Measurements from ENCODE around the gene TUSC7.

DNA sequence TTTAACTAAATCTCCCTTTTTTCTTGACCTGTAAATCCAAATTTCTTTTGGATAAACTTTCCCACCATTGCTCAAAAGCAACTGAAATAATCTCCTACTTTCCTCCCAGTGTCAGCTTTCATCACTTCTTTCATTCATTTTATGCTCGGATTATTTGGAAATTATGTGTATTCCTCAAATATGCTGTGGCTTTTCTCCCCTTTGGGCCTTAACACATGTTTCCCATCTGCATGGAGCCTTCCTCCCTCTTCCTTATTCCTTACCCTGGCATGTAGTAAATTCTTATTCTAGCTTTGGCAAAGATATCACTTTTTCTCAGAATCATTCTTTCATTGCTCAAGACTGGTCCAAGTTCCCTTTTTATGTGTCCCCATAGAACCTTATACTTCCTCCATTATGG, 41.8 kb upstream of the TUSC7 start:
- TF ChIP-seq, protein P1, sequence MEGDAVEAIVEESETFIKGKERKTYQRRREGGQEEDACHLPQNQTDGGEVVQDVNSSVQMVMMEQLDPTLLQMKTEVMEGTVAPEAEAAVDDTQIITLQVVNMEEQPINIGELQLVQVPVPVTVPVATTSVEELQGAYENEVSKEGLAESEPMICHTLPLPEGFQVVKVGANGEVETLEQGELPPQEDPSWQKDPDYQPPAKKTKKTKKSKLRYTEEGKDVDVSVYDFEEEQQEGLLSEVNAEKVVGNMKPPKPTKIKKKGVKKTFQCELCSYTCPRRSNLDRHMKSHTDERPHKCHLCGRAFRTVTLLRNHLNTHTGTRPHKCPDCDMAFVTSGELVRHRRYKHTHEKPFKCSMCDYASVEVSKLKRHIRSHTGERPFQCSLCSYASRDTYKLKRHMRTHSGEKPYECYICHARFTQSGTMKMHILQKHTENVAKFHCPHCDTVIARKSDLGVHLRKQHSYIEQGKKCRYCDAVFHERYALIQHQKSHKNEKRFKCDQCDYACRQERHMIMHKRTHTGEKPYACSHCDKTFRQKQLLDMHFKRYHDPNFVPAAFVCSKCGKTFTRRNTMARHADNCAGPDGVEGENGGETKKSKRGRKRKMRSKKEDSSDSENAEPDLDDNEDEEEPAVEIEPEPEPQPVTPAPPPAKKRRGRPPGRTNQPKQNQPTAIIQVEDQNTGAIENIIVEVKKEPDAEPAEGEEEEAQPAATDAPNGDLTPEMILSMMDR (IDR thresholded peaks at IDR 0.05; ENCODE audit: borderline replicate concordance, extremely low read depth, low read length, poor library complexity, severe bottlenecking), result no peak
- no peak for TF ChIP-seq EZH2 (IDR thresholded peaks at IDR 0.05; ENCODE audit: borderline replicate concordance, low read depth, low read length, severe bottlenecking)
